Measurements from ENCODE around the gene PDE8B.
A peak's percentile ranks its signal among the peaks of the same experiment; 100 is the strongest.

The PDE8B gene

GRCh38 chr5:77231471-77232138 is 21.1 kb downstream of the PDE8B start:
- DNase-seq = no peak

- no peak for DNase-seq
These were observed 22.3 kb downstream of the PDE8B start for GRCh38 chr5:77232574-77233358.

DNA sequence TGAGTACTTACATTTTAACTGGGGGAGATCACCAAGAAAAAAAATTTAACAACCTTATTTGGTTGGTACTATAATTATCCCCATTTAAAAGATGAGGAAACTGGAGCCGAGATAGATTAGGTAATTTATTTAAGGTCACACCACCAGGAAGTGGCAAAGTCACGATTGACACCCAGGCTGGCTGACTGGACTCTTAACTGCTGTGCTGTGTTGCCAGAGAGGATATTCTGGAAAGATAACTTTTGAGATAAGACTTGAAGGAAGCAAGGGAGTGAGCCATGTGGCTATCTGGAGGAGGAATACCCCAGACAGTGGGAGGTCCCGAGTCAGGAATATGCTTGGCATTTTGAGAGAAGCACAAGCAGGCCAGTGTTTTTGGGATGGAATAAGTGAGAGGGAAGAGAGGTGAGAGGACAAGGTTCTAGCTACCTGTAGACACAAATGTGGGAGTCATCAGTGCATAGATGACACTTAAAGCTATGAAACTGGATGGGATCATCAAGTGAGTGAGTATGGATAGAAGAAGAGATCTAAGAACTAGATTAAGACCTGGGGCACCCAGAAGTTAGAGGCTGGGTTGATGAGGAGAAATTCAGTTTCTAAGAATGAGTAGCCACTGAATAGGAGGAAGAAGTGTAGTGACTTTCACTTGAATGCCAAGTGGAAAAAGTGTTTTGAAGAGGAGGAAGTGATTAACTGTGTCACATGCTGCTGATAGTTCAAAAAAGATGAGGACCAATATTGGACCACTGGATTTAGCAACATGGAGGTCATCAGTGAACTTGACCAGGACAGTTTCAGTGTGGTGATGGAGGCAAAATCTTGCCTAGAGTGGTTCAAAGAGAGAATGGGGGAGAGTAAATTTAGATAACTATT is 25.6 kb downstream of the PDE8B start:
- DNase-seq = no peak

- peak; percentile 11 for DNase-seq
These were observed 28.8 kb downstream of the PDE8B start for GRCh38 chr5:77239126-77239741.

DNA sequence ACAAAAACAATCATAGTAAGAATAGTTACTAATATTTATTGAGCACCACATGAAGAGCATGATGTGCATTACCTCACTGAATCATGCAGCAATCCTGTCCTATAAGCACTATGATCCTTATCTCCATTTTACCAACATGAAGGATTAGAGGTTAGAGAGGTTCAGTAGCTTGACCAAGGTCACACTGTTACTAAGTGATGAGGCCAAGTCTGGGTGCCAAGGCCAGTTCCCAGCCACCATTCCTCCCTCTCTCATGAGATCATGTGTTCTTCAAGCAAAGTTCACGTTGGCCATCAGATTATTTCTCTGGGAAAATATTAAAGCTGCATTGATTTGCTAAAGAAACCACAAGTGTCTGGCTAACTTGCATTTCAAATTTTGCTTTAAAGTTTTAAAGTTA is 31.0 kb downstream of the PDE8B start:
- no peak for DNase-seq

DNA sequence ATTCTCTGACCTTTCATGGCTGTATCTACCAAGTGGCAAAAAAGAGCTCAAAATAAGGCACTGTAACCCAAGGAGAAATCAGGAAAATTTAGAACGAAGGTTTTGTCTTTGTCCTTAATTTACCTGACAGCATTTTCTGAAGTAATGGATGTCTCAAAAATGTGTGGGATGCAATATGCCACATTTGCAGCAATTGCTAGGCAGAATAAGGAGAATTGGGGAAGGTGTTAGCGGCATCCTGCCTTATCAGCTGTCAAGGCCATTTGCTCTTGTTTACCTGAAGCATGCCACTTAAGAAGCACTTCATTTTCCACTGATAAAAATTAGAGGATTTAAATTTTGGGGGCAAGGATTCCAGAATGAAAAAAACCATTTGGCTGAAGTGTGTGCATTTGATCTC is 39.0 kb downstream of the PDE8B start:
- no peak for DNase-seq

DNA sequence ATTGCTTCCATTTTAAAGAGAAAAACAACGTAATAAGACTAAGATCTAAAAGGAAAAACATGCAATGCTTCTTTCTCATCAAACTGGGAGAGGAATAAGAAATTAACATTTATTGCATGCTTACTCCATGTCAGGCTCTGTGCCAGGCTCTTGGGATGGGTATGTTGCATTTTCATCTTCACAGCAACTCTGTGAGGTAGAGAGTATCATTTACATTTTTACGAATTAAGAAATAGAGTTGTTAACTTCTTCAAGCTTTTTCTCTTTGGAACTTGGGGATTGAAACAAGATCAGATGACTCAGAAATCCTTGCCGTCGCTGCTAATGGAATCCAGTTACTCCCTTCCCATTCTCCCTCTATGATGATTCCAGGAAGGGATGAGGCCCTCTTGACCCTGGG is 39.5 kb downstream of the PDE8B start:
- DNase-seq = no peak

DNA sequence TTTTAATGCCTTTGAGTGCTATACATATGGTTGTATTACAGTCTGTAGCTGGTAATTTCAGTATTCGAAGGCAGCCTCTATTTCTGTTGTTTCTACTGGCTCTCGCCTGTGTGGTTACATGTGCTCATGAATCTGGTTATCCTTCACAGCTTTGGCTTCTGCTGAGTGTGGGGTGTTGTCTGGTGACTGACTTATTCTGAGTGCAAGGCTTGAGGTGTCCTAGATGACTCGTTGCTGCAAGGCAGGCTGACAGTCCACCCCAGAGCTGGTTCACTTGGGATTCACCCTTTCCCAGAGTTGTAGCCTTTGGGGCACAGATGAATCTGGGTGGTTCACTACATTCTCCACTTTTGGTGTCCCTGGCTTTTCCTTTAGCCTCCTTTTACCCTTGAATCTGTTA is 41.4 kb downstream of the PDE8B start:
- DNase-seq = no peak

DNA sequence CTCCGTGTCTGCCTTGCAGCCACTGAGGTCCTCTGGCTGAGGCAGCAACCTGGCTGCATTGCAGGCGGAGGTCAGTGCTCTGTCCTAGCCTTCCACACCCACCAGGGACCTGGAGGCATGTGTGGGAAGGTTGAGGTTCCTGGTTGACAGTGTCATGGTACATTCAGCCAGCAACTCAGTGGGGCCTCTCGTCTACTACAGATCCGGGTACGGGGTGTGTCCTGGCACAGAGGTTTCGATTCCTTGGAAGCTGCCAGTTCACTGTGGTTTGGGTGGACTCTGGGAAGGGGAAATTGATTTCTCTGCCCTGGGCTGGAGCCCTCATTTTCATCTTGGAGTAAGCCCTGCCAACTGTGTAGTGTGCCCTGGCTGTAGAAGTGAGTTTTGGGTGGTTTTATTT is 45.1 kb downstream of the PDE8B start:
- DNase-seq = no peak

DNA sequence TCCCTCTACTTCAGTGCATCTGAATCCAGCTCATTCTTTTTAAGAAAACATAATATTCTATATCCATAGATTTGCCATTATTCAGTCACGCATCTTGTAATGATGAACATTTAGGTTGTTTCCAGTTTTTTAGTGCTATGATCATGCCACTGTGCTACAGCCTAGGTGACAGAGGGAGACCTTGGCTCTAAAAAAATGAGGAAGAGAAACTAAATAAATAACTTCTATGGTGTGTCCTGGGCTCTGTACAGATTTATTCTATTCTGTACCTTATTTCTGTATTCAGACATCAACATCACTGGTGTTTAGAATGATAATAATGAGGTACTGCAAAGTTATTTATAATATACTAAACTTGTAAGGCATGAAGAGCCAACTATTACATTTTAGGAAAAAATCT is 45.9 kb downstream of the PDE8B start:
- no peak for DNase-seq

GRCh38 chr5:77258652-77259051 is 48.2 kb downstream of the PDE8B start:
- DNase-seq = no peak

DNA sequence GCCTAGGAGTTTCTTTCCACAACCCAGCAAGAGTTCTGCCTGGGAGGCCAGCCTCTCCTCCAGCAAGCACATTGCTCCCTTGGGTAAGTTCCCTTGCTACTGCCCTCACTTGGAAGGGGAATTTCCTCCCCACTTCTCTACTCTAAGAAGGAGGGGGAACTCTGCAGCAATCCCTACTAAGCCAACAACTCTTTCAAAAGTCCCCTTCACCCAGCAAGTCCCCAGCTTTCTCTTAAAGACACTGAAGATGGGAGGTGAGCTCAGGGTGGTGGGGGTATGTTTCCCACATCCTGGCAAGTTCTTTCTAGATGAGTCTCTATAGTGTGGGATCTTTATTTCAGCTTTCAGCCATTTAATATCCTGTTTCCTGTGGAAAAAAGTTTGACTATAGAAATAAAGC is 49.0 kb downstream of the PDE8B start:
- DNase-seq = peak; percentile 2

DNA sequence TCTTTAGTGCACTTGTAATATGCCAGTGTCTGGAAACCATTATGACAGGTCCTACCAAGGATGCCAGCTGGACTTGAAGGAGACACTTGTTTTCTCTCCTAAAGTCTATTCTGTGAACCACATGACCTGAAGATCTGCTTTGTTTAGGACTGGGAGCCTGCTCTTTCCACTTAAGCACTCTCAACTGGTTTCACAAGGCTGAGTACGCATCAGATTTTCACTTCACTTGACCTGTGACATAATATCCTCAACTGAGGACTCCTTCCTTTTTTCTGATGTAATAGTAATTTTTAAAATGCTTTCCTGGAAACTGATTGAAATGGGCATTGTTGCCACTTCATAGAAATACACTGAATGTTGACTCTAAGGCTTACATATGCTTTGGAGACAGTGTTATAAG is 52.2 kb downstream of the PDE8B start:
- no peak for DNase-seq

DNA sequence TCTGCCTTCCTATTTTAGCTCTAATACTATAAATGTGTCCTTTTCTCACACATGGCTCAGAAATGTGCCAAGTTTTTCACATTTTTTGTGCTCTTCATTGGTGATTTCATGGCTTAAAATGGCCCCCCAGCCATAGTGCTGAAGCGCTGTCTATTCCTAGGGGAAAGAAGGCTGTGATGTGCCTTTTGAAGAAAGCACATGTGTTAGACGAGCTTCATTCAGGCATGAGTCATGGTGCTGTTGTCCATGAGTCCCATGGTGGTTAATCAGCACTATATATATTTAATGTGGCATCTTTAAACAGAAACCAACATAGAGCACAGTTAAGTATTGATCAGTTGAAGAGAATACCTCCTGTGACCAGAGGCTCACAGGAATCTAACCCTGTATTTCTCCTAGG is 55.8 kb downstream of the PDE8B start:
- DNase-seq = no peak

- DNase-seq = no peak
These were observed 57.0 kb downstream of the PDE8B start for GRCh38 chr5:77267496-77267895.

GRCh38 chr5:77272206-77272605 is 61.7 kb downstream of the PDE8B start:
- DNase-seq = no peak

DNA sequence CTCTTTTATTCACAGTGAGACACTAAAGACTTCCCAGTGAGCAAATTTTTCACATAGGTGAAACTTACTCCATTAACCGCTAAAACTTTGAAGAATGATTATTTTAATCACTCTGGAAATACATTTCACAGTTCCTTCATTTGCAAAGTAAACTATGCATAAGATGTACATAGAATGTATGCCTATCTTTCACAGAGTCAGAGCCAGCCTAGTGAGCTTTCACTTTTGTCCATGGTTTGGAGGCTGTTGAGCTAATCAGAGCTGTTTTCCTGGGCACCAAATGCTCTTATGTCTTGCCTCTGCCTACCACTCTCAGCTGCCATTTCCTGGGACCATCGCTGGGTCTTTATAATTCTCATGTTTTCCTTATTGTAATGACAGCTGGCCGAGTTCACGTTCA is 67.3 kb downstream of the PDE8B start:
- no peak for DNase-seq

DNA sequence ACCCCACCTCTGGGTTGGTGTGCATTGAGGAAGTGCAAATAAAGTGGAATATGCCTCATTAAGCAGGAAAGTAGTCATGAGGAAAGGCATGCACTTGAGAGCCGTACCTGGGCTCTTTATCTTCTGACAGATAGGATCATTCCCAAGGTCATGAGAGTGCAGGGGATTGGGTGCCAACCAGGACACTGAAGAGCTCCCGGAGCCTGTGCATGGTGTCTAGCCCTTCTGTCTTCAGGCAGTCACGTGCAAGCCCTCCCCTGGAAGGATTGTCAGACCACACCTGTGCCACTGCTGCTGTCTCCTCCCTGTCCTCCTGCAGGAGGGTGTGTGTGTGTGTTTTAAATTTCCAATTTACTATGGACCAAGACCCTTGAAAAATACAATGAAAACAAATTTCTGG is 69.6 kb downstream of the PDE8B start:
- DNase-seq = no peak

GRCh38 chr5:77281969-77282336 is 71.5 kb downstream of the PDE8B start:
- DNase-seq = no peak

- no peak for DNase-seq
These were observed 72.0 kb downstream of the PDE8B start for GRCh38 chr5:77282337-77283027.

- no peak for DNase-seq
These were observed 74.9 kb downstream of the PDE8B start for GRCh38 chr5:77285251-77285841.

GRCh38 chr5:77292026-77292757 is 81.7 kb downstream of the PDE8B start:
- DNase-seq = no peak

Data from activated CD4-positive, alpha-beta T cell treated with anti-CD3 and anti-CD28 coated beads, Interleukin-2, amount 50 U/mL, for 16 hours (primary cell).